ENCODE measurements around the gene IDUA. TPM values are rescaled to one million over a fixed set of nuclear protein-coding genes. Genes with fewer than 3 reads are reported as not detected.
"Not testable (repeated sequence)": the region's sequence is repeated elsewhere in the genome, so short reads cannot be mapped to it uniquely, and the experiment has no call there.

The IDUA gene
- total RNA-seq, 4 donors from 2014 or later = 10.4 to 23.1 (median 11.5) TPM

- TF ChIP-seq, protein P1, sequence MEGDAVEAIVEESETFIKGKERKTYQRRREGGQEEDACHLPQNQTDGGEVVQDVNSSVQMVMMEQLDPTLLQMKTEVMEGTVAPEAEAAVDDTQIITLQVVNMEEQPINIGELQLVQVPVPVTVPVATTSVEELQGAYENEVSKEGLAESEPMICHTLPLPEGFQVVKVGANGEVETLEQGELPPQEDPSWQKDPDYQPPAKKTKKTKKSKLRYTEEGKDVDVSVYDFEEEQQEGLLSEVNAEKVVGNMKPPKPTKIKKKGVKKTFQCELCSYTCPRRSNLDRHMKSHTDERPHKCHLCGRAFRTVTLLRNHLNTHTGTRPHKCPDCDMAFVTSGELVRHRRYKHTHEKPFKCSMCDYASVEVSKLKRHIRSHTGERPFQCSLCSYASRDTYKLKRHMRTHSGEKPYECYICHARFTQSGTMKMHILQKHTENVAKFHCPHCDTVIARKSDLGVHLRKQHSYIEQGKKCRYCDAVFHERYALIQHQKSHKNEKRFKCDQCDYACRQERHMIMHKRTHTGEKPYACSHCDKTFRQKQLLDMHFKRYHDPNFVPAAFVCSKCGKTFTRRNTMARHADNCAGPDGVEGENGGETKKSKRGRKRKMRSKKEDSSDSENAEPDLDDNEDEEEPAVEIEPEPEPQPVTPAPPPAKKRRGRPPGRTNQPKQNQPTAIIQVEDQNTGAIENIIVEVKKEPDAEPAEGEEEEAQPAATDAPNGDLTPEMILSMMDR (IDR thresholded peaks at IDR 0.05) = no peak
- TF ChIP-seq POLR2AphosphoS5 (IDR thresholded peaks at IDR 0.05) = peak; percentile 66 to 81
- peak overlapping the region; percentile 2 to 57 (median 34) for H3K27ac ChIP-seq (replicated peaks in 1 of 4)
- no peaks in the 10 kb centered on the region for H3K36me3 ChIP-seq
- peaks cover 28 to 84% (median 74%) of the 10 kb centered on the region in 4 donors for H3K4me1 ChIP-seq
- peak overlapping the region in 3 of 4 donors; percentile 11 to 44 (median 18) for H3K4me3 ChIP-seq
- H3K27me3 ChIP-seq = peaks cover 6 to 70% (median 19%) of the 10 kb centered on the region in 4 donors
- H3K9me3 ChIP-seq = no peaks in the 10 kb centered on the region
- peak; percentile 97 for DNase-seq (ENCODE audit: extremely low spot score)
- intact Hi-C loops (cut with DNase I) = no loop called here
- 54% methylated on average over 16 of the region's 36 CpGs for WGBS
These were observed 57.0 kb downstream of the IDUA start for GRCh38 chr4:1043651-1044468.

GRCh38 chr4:1044469-1045192, 57.8 kb downstream of the IDUA start:
- H3K27ac ChIP-seq (replicated peaks in 1 of 4) = peak overlapping the region; percentile 2 to 57 (median 34)
- intact Hi-C loops (cut with DNase I) = loop anchor here (5.0 kb wide), 1 partner anchor 32 kb away; the partner anchor contains the start of gene FGFRL1
- H3K27me3 ChIP-seq = peaks cover 6 to 77% (median 19%) of the 10 kb centered on the region in 4 donors
- 94% methylated on average over 6 of the region's 12 CpGs for WGBS
- H3K9me3 ChIP-seq = no peaks in the 10 kb centered on the region
- no peak for DNase-seq (ENCODE audit: extremely low spot score)
- H3K36me3 ChIP-seq = no peaks in the 10 kb centered on the region
- TF ChIP-seq, protein P1 (IDR thresholded peaks at IDR 0.05) = no peak
- TF ChIP-seq POLR2AphosphoS5 (IDR thresholded peaks at IDR 0.05) = no peak
- TF ChIP-seq POLR2A (IDR thresholded peaks at IDR 0.05; ENCODE audit: low read depth) = no peak
- TF ChIP-seq EP300 (IDR thresholded peaks at IDR 0.05) = no peak
- H3K4me3 ChIP-seq = no peak overlapping the region
- peaks cover 28 to 77% (median 66%) of the 10 kb centered on the region in 4 donors for H3K4me1 ChIP-seq

GRCh38 chr4:1045193-1045594, 58.4 kb downstream of the IDUA start:
- no peak for DNase-seq (ENCODE audit: extremely low spot score)
- H3K4me3 ChIP-seq = no peak overlapping the region
- no peak overlapping the region for H3K27ac ChIP-seq (replicated peaks in 1 of 4)
- H3K4me1 ChIP-seq = peaks cover 28 to 71% (median 61%) of the 10 kb centered on the region in 4 donors
- H3K27me3 ChIP-seq = peaks cover 6 to 83% (median 19%) of the 10 kb centered on the region in 4 donors
- TF ChIP-seq, protein P1 (IDR thresholded peaks at IDR 0.05) = no peak
- TF ChIP-seq POLR2AphosphoS5 (IDR thresholded peaks at IDR 0.05) (no peak), POLR2A (IDR thresholded peaks at IDR 0.05; ENCODE audit: low read depth) (no peak), EP300 (IDR thresholded peaks at IDR 0.05) (no peak)
- intact Hi-C loops (cut with DNase I) = loop anchor here (5.0 kb wide), 1 partner anchor 33 kb away; the partner anchor contains the start of gene FGFRL1
- H3K36me3 ChIP-seq = no peaks in the 10 kb centered on the region
- no peaks in the 10 kb centered on the region for H3K9me3 ChIP-seq
- 93% methylated on average over 5 of the region's 14 CpGs for WGBS

DNA sequence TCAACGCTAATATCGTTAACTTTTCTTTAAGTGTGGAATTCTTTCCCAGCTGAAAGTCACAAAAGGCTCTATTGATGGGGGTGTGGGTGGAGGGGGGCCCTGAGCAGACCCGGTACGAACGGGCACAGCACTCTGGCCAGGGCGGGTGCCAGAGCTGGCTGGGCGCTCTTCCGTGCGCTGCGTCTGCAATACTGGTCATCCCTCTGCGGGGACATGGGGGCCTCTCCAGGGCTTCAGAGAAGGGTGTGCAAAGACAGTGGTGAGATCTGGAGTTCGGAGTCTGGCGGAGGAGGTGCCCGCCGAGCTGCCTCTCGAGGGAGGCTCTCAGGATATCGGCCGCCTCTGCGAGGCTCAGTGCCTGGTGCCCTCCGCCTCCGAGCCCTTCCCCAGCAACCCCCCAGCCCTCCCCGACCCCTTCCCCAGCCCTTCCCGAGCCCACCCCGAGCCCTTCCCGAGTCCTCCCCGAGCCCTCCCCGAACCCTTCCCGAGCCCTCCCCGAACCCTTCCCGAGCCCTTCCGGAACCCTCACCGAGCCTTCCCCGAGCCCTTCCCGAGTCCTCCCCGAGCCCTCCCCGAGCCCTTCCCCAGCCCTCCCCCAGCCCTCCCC, 58.9 kb downstream of the IDUA start:
- Histone ChIP-seq H3K9me3 (no peaks in the 10 kb centered on the region), H3K27ac (replicated peaks in 1 of 4) (no peak overlapping the region), H3K36me3 (no peaks in the 10 kb centered on the region), H3K4me3 (no peak overlapping the region), H3K27me3 (peaks cover 6 to 85% (median 20%) of the 10 kb centered on the region in 4 donors), H3K4me1 (peaks cover 28 to 67% (median 56%) of the 10 kb centered on the region in 4 donors)
- intact Hi-C loops (cut with DNase I) = loop anchor here (5.0 kb wide), 1 partner anchor 33 kb away; the partner anchor contains the start of gene FGFRL1
- no peak for DNase-seq (ENCODE audit: extremely low spot score)
- WGBS = 67% methylated on average over 35 of the region's 36 CpGs
- no peak for TF ChIP-seq EP300 (IDR thresholded peaks at IDR 0.05)

DNA sequence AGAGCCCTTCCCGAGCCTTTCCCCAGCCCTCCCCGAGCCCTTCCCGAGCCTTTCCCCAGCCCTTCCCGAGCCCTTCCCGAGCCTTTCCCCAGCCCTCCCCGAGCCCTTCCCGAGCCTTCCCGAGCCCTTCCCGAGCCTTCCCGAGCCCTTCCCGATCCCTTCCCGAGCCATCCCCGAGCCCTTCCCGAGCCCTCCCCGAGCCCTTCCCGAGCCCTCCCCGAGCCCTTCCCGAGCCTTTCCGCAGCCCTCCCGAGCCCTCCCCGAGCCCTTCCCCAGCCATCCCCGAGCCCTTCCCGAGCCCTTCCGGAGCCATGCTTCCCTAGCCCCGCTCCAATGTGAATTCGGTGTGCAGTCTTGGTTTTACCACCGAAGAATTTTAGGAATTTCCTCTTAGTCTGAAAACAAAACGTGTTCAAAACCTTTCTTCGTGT, 59.8 kb downstream of the IDUA start:
- H3K27me3 ChIP-seq = peaks cover 4 to 83% (median 24%) of the 10 kb centered on the region in 4 donors
- intact Hi-C loops (cut with DNase I) = loop anchor here (5.0 kb wide), 1 partner anchor 34 kb away; the partner anchor contains the start of gene FGFRL1

More for the DNA sequence above, 59.8 kb downstream of the IDUA start:
- peaks cover 24 to 58% (median 47%) of the 10 kb centered on the region in 4 donors for H3K4me1 ChIP-seq
- H3K4me3 ChIP-seq = peak overlapping the region; percentile 24 to 44 (median 31)
- H3K36me3 ChIP-seq; DNase-seq (ENCODE audit: extremely low spot score); H3K9me3 ChIP-seq: not testable (repeated sequence)
- 16% methylated on average over 24 of the region's 29 CpGs for WGBS
- peak overlapping the region in 3 of 4 donors; percentile 19 to 34 (median 33) for H3K27ac ChIP-seq (replicated peaks in 1 of 4)
